Epithelial cell of esophagus (primary cell): Measurements from ENCODE around the gene RTKN.
"Not testable (repeated sequence)": the region's sequence is repeated elsewhere in the genome, so short reads cannot be mapped to it uniquely, and the experiment has no call there.

ENCODE experiments used
- DNase-seq: peaks from one replicate; pipeline ENCODE4 v3.0.0; 2010; ENCODE audit warnings: low read depth
- H3K4me3 ChIP-seq: 2 replicates; pipeline ENCODE4 v1.5.1; 2011; ENCODE audit warnings: mild to moderate bottlenecking, low read length, control low read depth
- TF ChIP-seq, protein P1 (sequence below): IDR thresholded peaks from 2 replicates; pipeline ENCODE4 v1.5.1; 2011; ENCODE audit warnings: low read depth, mild to moderate bottlenecking, low read length, control low read depth, inconsistent platforms; ENCODE audit not compliant: insufficient read depth; ENCODE audit errors: missing control alignments

Gene RTKN, protein sequence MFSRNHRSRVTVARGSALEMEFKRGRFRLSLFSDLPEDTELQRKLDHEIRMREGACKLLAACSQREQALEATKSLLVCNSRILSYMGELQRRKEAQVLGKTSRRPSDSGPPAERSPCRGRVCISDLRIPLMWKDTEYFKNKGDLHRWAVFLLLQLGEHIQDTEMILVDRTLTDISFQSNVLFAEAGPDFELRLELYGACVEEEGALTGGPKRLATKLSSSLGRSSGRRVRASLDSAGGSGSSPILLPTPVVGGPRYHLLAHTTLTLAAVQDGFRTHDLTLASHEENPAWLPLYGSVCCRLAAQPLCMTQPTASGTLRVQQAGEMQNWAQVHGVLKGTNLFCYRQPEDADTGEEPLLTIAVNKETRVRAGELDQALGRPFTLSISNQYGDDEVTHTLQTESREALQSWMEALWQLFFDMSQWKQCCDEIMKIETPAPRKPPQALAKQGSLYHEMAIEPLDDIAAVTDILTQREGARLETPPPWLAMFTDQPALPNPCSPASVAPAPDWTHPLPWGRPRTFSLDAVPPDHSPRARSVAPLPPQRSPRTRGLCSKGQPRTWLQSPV

DNA sequence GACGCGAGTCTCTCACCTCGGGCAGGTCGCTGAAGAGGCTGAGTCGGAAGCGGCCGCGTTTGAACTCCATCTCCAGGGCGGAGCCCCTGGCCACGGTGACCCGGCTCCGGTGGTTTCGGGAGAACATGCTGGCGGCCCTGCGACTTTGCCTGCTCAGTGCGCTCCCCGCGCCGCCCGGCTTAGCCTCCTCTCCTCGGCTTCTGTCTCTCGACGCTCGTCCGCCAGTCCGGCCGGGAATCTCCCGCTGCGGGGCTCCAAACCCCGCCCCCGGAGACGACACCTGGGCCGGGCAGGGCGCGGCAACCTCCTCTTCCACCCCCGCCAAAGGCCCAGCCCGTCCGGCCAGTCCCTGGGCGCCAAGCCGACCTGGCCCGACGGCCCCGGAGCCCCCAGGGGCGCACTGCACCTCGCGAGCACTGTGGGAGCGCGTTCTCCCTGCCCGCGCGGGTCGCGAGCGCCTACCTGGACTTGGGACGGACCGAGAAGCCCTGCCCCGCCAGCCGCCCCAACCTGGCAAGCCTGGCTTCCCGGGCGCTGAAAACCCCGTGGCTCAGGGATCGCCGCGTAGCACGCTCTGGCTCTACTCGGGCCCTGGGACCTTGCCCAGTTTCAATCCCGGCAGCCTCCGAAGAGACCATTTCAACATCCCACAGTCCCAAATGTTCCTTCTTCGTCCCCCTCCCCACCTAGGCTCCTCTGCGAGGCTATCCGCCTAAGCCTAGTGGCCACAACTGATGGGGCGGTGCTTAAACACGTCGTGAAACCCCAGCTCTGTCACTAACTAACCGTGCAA lies at the start of gene RTKN:
TSS of gene RTKN (minus strand) at position 248 of the 793 bp plus-strand sequence. CDS start at position 127, 121 bp downstream.
- TF ChIP-seq, protein P1, sequence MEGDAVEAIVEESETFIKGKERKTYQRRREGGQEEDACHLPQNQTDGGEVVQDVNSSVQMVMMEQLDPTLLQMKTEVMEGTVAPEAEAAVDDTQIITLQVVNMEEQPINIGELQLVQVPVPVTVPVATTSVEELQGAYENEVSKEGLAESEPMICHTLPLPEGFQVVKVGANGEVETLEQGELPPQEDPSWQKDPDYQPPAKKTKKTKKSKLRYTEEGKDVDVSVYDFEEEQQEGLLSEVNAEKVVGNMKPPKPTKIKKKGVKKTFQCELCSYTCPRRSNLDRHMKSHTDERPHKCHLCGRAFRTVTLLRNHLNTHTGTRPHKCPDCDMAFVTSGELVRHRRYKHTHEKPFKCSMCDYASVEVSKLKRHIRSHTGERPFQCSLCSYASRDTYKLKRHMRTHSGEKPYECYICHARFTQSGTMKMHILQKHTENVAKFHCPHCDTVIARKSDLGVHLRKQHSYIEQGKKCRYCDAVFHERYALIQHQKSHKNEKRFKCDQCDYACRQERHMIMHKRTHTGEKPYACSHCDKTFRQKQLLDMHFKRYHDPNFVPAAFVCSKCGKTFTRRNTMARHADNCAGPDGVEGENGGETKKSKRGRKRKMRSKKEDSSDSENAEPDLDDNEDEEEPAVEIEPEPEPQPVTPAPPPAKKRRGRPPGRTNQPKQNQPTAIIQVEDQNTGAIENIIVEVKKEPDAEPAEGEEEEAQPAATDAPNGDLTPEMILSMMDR: no peak
- peak; percentile 84 for DNase-seq

DNA sequence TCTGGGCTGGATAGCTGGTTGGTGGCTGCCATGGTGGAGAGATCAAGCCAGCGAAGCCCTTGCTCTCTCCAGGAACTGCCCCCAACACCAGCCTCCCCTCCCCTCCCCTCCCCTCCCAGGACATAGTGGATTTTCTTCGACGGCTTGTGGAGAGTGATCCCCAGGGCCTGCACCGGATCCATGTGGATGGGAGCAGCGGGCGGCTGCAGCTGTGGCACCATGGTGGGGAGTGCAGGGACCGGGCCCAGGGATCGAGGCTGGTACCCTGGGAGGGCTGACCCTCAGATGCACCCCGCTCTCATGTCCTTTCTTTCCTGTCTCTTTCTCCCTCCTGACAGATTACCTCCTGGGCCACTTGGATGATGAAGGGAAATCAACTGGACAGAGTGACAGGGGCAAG lies 48.2 kb upstream of the RTKN start:
- DNase-seq: no peak
- no peak overlapping the region for H3K4me3 ChIP-seq
- TF ChIP-seq, protein P1: no peak

More for the DNA sequence above, at the start of gene RTKN:
- peak within 1 kb of the TSS; percentile 72 for H3K4me3 ChIP-seq

DNA sequence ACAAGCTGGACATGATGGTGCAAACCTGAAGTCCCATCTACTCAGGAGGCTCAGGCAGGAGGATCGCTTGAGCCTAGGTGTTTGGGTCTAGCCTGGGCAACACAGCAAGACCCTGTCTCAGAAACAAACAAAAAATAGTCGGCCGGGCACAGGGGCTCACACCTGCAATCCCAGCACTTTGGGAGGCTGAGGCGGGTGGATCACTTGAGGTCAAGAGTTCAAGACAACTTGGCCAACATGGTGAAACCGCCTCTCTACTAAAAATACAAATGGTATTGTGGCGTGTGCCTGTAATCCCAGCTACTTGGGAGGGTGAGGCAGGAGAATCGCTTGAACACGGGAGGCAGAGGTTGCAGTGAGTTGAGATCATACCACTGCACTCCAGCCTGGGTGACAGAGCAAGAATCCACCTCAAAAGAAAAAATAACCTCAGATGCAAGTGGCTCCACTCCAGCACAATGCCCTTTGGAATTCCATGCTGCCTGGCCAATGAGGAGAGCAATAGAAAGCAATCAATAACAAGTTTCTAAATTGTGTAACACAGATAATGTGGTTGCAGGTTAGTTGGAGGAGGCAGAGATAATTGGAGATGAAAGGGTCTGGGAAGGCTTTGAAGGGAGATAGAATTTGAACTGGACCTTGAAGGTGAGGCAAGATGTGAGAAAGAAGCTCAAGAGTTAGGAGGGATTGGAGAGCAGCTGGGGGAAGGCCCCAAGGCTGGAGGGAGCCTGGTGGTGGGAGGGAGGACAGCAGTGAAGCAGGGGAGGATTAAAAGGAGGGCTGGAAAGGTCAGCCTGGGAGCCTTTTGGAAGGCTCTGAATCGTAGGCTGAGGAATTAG lies 47.1 kb upstream of the RTKN start:
- no peak overlapping the region for H3K4me3 ChIP-seq
- TF ChIP-seq, protein P1: no peak

DNA sequence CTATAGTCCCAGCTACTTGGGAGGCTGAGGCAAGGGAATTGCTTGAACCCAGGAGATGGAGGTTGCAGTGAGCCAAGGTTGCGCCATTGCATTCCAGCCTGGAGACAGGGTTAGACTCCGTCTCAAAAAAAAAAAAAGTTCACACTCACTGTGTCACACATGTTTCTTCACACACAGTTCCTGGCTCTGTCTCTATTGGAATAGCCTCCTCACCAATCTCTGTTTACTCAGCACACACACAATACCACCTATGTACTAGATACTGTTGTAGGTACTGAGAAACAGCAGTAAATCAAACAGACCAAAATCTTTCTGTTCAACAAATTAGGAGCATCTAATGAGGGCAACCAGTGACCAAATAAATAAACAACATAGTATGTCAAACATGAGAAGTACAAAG lies 44.4 kb upstream of the RTKN start:
- no peak for DNase-seq
- TF ChIP-seq, protein P1: no peak
- no peak overlapping the region for H3K4me3 ChIP-seq

More for the DNA sequence above, 47.1 kb upstream of the RTKN start:
- no peak for DNase-seq

DNA sequence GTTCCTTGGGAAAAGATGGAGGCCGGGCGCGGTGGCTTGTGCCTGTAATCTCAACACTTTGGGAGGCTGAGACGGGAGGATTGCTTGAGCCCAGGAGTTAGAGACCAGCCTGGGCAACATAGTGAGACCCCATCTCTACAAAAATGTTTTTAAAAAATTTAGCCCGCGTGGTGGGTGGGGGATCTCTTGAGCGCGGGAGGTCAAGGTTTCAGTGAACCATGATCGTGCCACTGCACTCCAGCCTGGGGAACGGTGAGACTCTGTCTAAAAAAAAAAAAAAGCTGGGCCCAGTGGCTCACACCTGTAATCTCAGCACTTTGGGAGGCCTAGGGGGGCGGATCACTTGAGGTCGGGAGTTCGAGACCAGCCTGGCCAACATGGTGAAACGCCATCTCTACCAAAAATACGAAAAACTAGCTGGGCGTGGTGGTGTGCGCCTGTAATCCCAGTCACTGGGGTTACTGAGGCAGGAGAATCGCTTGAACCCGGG lies 42.0 kb upstream of the RTKN start:
- not testable (repeated sequence) for DNase-seq
- H3K4me3 ChIP-seq: peak overlapping the region; percentile 97

DNA sequence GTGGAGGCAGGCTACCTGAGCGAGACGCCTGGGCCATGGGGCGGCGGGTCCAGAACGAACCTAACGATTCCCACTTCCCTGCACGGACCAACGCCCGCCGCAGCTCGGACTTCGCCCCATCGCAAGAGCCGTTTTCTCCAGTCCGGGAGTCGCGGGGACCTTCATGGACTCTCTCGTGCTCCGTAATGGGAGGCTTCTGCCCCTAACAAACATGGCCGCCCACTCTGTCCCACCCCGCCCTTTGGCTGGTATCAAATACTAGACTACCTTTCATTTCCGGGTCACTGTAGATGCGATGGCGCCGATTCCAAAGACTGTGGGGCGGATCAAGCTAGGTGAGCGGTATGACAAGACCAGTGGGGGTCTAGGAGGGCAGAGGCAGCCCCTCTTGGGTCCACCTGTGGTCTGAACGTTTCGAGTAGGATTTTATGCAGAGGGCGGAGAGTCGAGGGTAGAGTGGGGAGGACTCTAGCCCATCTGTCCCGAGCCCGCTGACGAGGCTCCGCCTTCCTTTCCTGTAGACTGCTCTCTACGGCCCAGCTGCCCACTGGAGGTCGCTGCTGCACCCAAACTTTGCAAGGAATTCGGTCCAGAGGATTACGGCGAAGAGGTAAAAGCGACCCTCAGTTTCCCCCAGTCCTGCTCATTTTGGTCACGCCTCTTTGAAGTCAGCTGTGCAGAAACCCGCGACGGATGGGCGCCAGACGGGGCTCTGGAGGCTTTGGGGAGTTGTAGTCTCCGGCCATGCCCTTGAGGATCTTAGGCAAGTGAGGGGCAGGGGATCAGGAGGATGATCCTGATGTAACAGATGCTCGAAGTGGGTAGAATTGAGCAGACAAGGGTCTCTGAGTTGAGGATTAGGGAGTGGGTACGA lies 41.3 kb upstream of the RTKN start, which contains the start of the genes CCDC142 and TTC31:
TSS of gene CCDC142 (minus strand) at position 198 of the 874 bp plus-strand sequence. CDS start at position 37, 161 bp downstream.
TSS of gene TTC31 (plus strand) at position 281 of the 874 bp plus-strand sequence. CDS start at position 296, 15 bp downstream.
- TF ChIP-seq, protein P1: peak; percentile 92
- H3K4me3 ChIP-seq: peak within 1 kb of the TSS; percentile 97
- peak; percentile 96 for DNase-seq
